Keratinocyte (primary cell): ENCODE results near the gene ABHD6. TPM values are rescaled to one million over a fixed set of nuclear protein-coding genes. Genes with fewer than 3 reads are reported as not detected.

Experiments used
- DNase-seq: peaks from one replicate; pipeline ENCODE4 v3.0.0-alpha.2; 2011; ENCODE audit warnings: low read depth, missing footprints, low spot score
- FAIRE-seq: peaks from 2 replicates; lab custom pipeline; 2011; peaks lifted over from hg19 to GRCh38; lab: Jason Lieb, UNC
- H2AFZ ChIP-seq: 2 replicates; pipeline ENCODE4 v1.6.0; 2012; ENCODE audit warnings: low read length, control low read depth, inconsistent platforms; ENCODE audit not compliant: control insufficient read depth
- H3K27ac ChIP-seq: 2 replicates; pipeline ENCODE4 v1.5.1; 2011; ENCODE audit warnings: low read length; ENCODE audit not compliant: control insufficient read depth, insufficient read depth
- H3K27me3 ChIP-seq: 3 replicates; pipeline ENCODE4 v1.6.0; 2011; ENCODE audit warnings: low read length; ENCODE audit not compliant: control insufficient read depth, insufficient read depth; ENCODE audit errors: extremely low read depth
- H3K36me3 ChIP-seq, 2 experiments: 2 replicates in 1 of 2; 3 replicates in 1 of 2; pipeline ENCODE4 v1.5.1; 2011; ENCODE audit warnings: low read length in 2 of 2, mild to moderate bottlenecking in 1 of 2; ENCODE audit not compliant: control insufficient read depth in 2 of 2, insufficient read depth in 2 of 2; ENCODE audit errors: extremely low read depth in 1 of 2
- H3K4me1 ChIP-seq: 3 replicates; pipeline ENCODE4 v1.5.1; 2011; ENCODE audit warnings: low read length; ENCODE audit not compliant: control insufficient read depth, insufficient read depth; ENCODE audit errors: extremely low read depth
- H3K4me2 ChIP-seq: 3 replicates; pipeline ENCODE4 v1.6.0; 2011; ENCODE audit warnings: low read depth, low read length; ENCODE audit not compliant: control insufficient read depth, insufficient read depth; ENCODE audit errors: extremely low read depth
- H3K4me3 ChIP-seq, 3 experiments: fragments of 200-600 bp in 1 of 3; sonication (generic) in 1 of 3; 2 replicates in 2 of 3; 3 replicates in 1 of 3; pipeline ENCODE4 v1.5.1; 2011 to 2016; ENCODE audit warnings: low read length in 3 of 3, mild to moderate bottlenecking in 3 of 3, control low read depth in 2 of 3, inconsistent platforms in 1 of 3, low read depth in 1 of 3, mixed read lengths in 1 of 3, mixed run types in 1 of 3, moderate library complexity in 1 of 3; ENCODE audit not compliant: control insufficient read depth in 2 of 3, insufficient read depth in 2 of 3; ENCODE audit errors: extremely low read depth in 1 of 3
- H3K79me2 ChIP-seq: 2 replicates; pipeline ENCODE4 v1.6.0; 2012; ENCODE audit warnings: low read length; ENCODE audit not compliant: control insufficient read depth, insufficient read depth
- H3K9ac ChIP-seq: 3 replicates; pipeline ENCODE4 v1.6.0; 2011; ENCODE audit warnings: low read length; ENCODE audit not compliant: control insufficient read depth, insufficient read depth; ENCODE audit errors: extremely low read depth
- H3K9me1 ChIP-seq: 3 replicates; pipeline ENCODE4 v1.6.0; 2011; ENCODE audit warnings: low read length; ENCODE audit not compliant: control insufficient read depth, insufficient read depth; ENCODE audit errors: extremely low read depth
- H3K9me3 ChIP-seq: 2 replicates; pipeline ENCODE4 v1.5.1; 2012; ENCODE audit warnings: low read depth, low read length; ENCODE audit not compliant: control insufficient read depth
- H4K20me1 ChIP-seq: 3 replicates; pipeline ENCODE4 v1.6.0; 2011; ENCODE audit warnings: low read length; ENCODE audit not compliant: control insufficient read depth, insufficient read depth; ENCODE audit errors: extremely low read depth
- EZH2 ChIP-seq: IDR thresholded peaks from one replicate; pipeline ENCODE4 v1.6.1; 2012; ENCODE audit warnings: inconsistent platforms, mild to moderate bottlenecking, low read length, moderate library complexity
- dilution Hi-C: fragments of 300-500 bp; cut with MboI; formaldehyde crosslinking; loops from one replicate; pipeline ENCODE4 v1.7.0; 2020; ENCODE audit warnings: low sequenced_read_pairs; ENCODE audit not compliant: extremely low pct_ligation_motif_present
- polyA plus RNA-seq, 5 experiments: library from polyadenylated mRNA; depleted of rRNA in 3 of 5; stranded (reverse) in 3 of 5; stranded (forward) in 1 of 5; unstranded in 1 of 5; fragments of >200 nt; gene quantifications; 1 replicate in 1 of 5; 2 replicates in 3 of 5; 3 replicates in 1 of 5; pipeline versions ENCODE4 v1.2.1 to v1.2.3, GENCODE V29; 2011 to 2012; ENCODE audit warnings: missing spikeins in 2 of 5, low read depth in 1 of 5, low replicate concordance in 1 of 5
- small RNA-seq, 3 experiments: library from RNA; depleted of rRNA; stranded (forward); fragments of <200 nt; gene quantifications; one replicate each; pipeline ENCODE3, GENCODE V24; 2012; ENCODE audit warnings: low read depth in 3 of 3, low replicate concordance in 1 of 3; ENCODE audit not compliant: insufficient read length in 3 of 3
- TF ChIP-seq, protein P1 (sequence below), 3 experiments: IDR thresholded peaks in 1 of 3; conservative IDR thresholded peaks in 1 of 3; optimal IDR thresholded peaks in 1 of 3; 2 replicates in 2 of 3; 3 replicates in 1 of 3; pipeline versions ENCODE3 to v1.5.1; 2011; ENCODE audit warnings: low read length in 3 of 3, mild to moderate bottlenecking in 3 of 3, moderate library complexity in 2 of 3, control low read depth in 1 of 3, inconsistent platforms in 1 of 3; ENCODE audit not compliant: insufficient read depth in 2 of 3; ENCODE audit errors: extremely low read depth in 1 of 3

The ABHD6 gene
- polyA plus RNA-seq, 1 donor (not counting 4 experiments of a cell fraction or from before 2014, with no cell fraction given) = 15.2 TPM

DNA sequence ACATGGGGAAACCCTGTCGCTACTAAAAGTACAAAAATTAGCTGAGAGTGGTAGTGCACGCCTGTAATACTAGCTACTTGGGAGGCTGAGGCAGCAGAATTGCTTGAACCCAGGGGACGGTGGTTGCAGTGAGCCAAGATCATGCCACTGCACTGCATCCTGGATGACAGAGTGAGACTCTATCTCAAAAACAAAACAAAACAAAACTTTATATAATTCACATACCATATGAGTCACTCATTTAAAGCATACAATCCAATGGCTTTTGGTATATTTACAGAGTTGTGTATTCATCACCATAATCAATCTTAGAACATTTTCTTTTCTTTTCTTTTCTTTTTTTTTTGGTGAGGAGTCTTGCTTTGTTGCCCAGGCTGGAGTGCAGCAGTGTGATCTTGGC is 103.8 kb downstream of the ABHD6 start:
- Histone ChIP-seq H3K9me1 (no peaks in the 10 kb centered on the region), H3K36me3 (peaks cover 3 to 5% of the 10 kb centered on the region in 2 experiments), H3K9ac (no peak overlapping the region), H3K79me2 (no peaks in the 10 kb centered on the region), H3K27me3 (no peaks in the 10 kb centered on the region), H3K4me3 (no peak overlapping the region), H3K9me3 (no peaks in the 10 kb centered on the region), H3K27ac (no peak overlapping the region), H3K4me2 (no peak overlapping the region), H4K20me1 (no peaks in the 10 kb centered on the region), H3K4me1 (peaks cover 1% of the 10 kb centered on the region), H2AFZ (no peak overlapping the region)
- DNase-seq (no peak), FAIRE-seq (no peak)
- dilution Hi-C loops = no loop called here
- no peak for TF ChIP-seq EZH2

DNA sequence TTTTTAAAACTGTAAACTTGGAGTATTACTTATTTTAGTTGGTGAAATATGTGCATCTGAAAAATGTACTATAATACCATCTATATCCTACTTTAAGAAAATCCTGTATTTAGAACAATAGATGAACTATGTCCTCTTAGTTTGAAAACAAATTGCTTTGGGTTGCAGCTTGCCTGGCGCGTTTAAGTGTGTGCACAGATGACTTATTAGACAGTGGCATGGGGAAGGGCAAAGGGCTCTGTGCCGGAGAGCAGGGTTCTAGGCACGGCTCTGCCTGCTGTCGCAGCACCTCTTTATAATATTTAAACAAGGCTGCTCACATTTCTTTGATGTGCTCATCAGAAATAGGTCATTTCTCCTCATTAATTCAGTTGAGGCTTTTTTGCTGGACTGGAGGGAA is 105.1 kb downstream of the ABHD6 start:
- peaks cover 0 to 3% of the 10 kb centered on the region in 2 experiments for H3K36me3 ChIP-seq
- H3K4me1 ChIP-seq = no peaks in the 10 kb centered on the region

More for the DNA sequence above, 105.1 kb downstream of the ABHD6 start:
- H3K9me1 ChIP-seq = no peaks in the 10 kb centered on the region
- no peak overlapping the region for H3K9ac ChIP-seq
- FAIRE-seq = no peak
- dilution Hi-C loops = no loop called here
- no peaks in the 10 kb centered on the region for H3K27me3 ChIP-seq
- H2AFZ ChIP-seq = no peak overlapping the region
- H3K4me3 ChIP-seq = no peak overlapping the region
- no peaks in the 10 kb centered on the region for H3K79me2 ChIP-seq
- no peaks in the 10 kb centered on the region for H4K20me1 ChIP-seq
- H3K4me2 ChIP-seq = no peak overlapping the region
- DNase-seq = no peak
- no peaks in the 10 kb centered on the region for H3K9me3 ChIP-seq
- H3K27ac ChIP-seq = no peak overlapping the region
- TF ChIP-seq EZH2 = no peak
- TF ChIP-seq, protein P1, sequence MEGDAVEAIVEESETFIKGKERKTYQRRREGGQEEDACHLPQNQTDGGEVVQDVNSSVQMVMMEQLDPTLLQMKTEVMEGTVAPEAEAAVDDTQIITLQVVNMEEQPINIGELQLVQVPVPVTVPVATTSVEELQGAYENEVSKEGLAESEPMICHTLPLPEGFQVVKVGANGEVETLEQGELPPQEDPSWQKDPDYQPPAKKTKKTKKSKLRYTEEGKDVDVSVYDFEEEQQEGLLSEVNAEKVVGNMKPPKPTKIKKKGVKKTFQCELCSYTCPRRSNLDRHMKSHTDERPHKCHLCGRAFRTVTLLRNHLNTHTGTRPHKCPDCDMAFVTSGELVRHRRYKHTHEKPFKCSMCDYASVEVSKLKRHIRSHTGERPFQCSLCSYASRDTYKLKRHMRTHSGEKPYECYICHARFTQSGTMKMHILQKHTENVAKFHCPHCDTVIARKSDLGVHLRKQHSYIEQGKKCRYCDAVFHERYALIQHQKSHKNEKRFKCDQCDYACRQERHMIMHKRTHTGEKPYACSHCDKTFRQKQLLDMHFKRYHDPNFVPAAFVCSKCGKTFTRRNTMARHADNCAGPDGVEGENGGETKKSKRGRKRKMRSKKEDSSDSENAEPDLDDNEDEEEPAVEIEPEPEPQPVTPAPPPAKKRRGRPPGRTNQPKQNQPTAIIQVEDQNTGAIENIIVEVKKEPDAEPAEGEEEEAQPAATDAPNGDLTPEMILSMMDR (optimal IDR thresholded peaks at IDR 0.05 in 1 of 3, IDR thresholded peaks at IDR 0.05 in 1 of 3, conservative IDR thresholded peaks at IDR 0.05 in 1 of 3; ENCODE audit: extremely low read depth in 1 of 3, insufficient read depth in 2 of 3, low read length in 3 of 3) = no peak

Small RNA genes within 50 kb of the gene (small RNA-seq; reads per million reads assigned to genes)
- 0 reads per million in 3 experiments for gene AC098479.1

Other genes with a start within 250 kb of the ABHD6 start
- gene FLNB, start 229.4 kb upstream of the ABHD6 start, polyA plus RNA-seq = 271 to 566 TPM (median 289 TPM) in 3 replicates
- gene DNASE1L3, start 26.8 kb upstream of the ABHD6 start, polyA plus RNA-seq = 0.77 to 2.1 TPM (median 1.9 TPM) in 3 replicates
- gene RPP14, start 68.5 kb downstream of the ABHD6 start, polyA plus RNA-seq = 20.6 to 24.6 TPM (median 21.7 TPM) in 3 replicates
- 10.5 to 12.5 TPM (median 11.2 TPM) in 3 replicates for gene HTD2, start 68.7 kb downstream of the ABHD6 start, polyA plus RNA-seq
- gene PXK, start 95.1 kb downstream of the ABHD6 start, polyA plus RNA-seq = 9.2 to 12.9 TPM (median 12.2 TPM) in 3 replicates
- gene PDHB, start 196.0 kb downstream of the ABHD6 start, polyA plus RNA-seq = 50.3 to 78.9 TPM (median 77.4 TPM) in 3 replicates